Measurements from ENCODE around the gene LPP.
A peak's percentile ranks its signal among the peaks of the same experiment; 100 is the strongest.

LPP gene

DNA sequence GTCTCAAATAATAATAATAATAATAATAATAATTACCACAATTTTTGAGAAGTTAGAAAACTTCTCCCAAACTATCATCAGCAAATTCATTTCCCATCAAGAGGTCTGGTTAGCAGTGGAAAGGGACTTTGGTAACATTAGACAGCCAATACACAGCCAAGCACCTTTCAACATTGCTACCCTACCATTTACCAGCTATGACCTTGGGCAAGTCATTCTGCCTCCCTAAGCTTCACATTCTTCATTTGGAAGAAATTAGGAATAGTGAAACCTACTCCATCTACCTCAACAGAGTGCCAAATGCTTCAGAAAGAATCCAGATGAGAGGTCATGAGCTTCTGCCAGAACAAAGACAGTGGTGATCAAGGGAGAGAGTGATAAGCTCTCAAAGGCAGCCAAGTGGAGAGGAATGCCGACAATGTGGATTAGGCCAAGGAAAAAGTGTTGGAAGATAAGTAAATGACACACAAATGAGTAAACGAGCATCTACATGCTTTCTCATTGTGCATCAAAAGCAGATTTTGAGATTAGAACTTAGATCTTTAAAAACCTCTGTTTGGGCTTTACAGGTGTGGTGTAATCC lies 42.9 kb upstream of the LPP start:
- H3K4me3 ChIP-seq (ENCODE audit: control insufficient read depth, low read depth, low read length): no peak overlapping the region
- TF ChIP-seq, protein P1, sequence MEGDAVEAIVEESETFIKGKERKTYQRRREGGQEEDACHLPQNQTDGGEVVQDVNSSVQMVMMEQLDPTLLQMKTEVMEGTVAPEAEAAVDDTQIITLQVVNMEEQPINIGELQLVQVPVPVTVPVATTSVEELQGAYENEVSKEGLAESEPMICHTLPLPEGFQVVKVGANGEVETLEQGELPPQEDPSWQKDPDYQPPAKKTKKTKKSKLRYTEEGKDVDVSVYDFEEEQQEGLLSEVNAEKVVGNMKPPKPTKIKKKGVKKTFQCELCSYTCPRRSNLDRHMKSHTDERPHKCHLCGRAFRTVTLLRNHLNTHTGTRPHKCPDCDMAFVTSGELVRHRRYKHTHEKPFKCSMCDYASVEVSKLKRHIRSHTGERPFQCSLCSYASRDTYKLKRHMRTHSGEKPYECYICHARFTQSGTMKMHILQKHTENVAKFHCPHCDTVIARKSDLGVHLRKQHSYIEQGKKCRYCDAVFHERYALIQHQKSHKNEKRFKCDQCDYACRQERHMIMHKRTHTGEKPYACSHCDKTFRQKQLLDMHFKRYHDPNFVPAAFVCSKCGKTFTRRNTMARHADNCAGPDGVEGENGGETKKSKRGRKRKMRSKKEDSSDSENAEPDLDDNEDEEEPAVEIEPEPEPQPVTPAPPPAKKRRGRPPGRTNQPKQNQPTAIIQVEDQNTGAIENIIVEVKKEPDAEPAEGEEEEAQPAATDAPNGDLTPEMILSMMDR (IDR thresholded peaks at IDR 0.05; ENCODE audit: control insufficient read depth, insufficient read depth, low read depth, low read length, missing control alignments): no peak

DNA sequence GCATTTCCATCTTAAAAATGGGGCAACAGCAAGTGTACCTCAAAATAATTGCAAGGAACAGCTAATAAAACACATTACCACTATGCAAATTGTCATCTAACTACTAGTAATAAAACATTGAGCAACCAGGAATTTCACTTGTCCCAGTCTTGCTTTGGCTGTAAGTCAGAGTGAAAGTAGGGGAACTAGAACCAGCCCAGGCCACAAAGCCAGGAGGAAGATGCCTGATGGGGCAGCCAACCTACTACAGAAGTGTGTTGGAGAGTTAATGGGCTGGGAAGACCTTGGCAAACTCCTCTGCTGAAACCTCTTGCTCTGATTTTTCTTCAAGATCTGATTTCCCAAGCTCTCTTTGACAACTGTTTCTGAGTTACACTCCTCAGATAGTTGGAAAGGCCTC lies 40.2 kb upstream of the LPP start:
- no peak overlapping the region for H3K4me3 ChIP-seq (ENCODE audit: control insufficient read depth, low read depth, low read length)
- no peak for DNase-seq (ENCODE audit: low read depth)
- TF ChIP-seq, protein P1 (IDR thresholded peaks at IDR 0.05; ENCODE audit: control insufficient read depth, insufficient read depth, low read depth, low read length, missing control alignments): no peak

More for the DNA sequence above, 42.9 kb upstream of the LPP start:
- DNase-seq (ENCODE audit: low read depth): no peak

DNA sequence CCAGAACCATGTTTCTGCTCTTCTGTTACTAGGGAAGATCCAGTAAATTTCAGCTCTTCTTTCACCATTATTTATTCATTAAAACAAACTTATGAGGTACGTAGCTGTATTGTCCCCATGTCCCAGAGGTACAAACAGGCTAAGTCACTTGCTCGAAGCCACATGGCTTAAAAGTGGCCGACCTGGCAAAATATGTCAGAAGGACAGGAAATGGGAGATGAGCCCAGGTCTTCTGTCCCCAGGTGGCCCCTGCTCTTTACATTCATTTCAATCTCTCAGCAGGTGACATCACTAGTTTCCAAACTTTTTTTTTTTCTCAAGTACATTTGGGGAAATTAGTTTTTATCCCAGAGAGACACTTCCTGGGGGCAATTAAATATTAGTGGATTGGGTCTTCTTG lies 34.1 kb upstream of the LPP start:
- DNase-seq (ENCODE audit: low read depth): no peak
- TF ChIP-seq, protein P1 (IDR thresholded peaks at IDR 0.05; ENCODE audit: control insufficient read depth, insufficient read depth, low read depth, low read length, missing control alignments): no peak
- no peak overlapping the region for H3K4me3 ChIP-seq (ENCODE audit: control insufficient read depth, low read depth, low read length)

DNA sequence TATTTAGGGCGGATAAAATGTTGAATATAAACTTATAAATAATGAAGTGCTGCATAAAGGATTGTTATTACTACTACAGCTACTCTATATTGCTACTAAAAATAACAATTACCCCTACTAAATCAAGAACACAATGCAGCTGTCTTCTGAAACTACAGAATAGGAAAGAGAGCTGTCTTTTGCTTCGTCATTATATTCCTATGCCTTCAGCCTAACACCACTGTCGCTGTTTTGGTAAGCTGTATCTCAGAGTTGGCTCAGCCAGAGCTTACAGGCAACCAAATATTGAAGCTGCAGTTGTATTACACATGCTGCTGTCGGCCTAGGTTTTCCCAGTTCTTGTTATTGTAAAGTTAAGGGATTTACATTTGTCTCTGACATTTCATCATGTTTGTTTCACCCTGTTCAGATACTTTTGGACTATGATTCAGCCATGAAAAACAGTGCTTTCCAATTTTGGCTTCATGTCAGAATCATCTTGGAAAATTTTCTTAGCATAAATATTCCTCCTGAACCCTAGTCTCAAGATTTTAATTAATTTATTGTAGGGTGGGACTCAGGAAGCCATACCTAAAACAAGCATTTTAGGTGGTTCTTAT lies 31.3 kb upstream of the LPP start:
- DNase-seq (ENCODE audit: low read depth): no peak
- no peak overlapping the region for H3K4me3 ChIP-seq (ENCODE audit: control insufficient read depth, low read depth, low read length)
- TF ChIP-seq, protein P1 (IDR thresholded peaks at IDR 0.05; ENCODE audit: control insufficient read depth, insufficient read depth, low read depth, low read length, missing control alignments): no peak

DNA sequence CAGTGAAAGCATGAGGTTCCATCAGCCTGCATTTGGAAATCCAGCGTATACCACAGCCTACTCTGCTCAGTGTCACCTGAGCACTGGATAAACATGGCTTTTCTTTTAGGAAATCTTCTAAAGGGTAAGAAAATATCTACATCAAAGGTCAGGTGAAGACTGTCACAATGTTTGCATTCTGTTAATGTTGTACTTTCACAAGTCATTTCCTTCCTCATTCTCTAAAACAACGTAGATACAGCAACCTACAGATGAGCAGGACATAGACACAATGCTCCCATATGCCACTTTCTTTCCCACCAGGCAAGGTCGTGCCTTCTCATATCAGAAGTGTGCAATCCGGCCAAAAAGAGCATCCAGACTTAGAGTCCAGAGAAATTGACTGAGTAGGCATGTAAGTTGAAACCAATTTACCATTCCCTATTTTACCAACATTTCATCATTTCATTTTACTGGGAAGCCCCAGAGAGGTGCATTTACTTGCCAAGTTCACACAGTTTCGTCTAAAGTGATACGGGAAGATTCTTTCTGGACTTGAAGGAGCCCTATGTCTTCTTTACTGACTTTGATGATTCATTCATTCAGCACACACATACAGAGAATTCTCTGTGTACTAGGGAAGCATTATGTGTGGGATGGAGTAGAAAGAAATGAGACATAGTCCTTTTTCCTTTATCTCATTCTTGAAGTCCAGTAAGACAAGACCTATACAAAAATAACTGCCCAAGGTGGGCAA lies 30.6 kb upstream of the LPP start:
- peak; percentile 4 for DNase-seq (ENCODE audit: low read depth)
- TF ChIP-seq, protein P1 (IDR thresholded peaks at IDR 0.05; ENCODE audit: control insufficient read depth, insufficient read depth, low read depth, low read length, missing control alignments): no peak
- no peak overlapping the region for H3K4me3 ChIP-seq (ENCODE audit: control insufficient read depth, low read depth, low read length)

DNA sequence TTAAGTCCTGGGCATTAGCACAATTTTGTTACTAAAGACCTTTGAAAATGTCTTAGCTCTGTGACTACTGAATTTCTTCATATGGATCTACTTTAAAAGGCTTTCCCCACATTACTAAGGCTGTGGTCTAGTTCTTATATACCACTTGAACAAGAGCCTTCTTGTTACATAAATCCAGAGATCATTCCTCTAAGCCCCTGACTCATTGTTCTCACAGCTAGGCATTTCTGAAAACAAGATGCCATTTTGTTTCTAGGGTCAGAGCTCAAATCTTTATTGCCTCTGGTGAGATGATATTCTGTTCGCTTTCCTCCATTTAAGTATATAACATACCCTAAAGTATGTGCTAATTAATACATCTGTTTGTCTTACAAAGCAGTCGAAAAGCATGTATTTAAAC lies 29.8 kb upstream of the LPP start:
- DNase-seq (ENCODE audit: low read depth): no peak
- H3K4me3 ChIP-seq (ENCODE audit: control insufficient read depth, low read depth, low read length): no peak overlapping the region
- TF ChIP-seq, protein P1 (IDR thresholded peaks at IDR 0.05; ENCODE audit: control insufficient read depth, insufficient read depth, low read depth, low read length, missing control alignments): no peak

Measured in AG09309 (cell line).